Neural cell (in vitro differentiated cells): Measurements from ENCODE around the gene SKA2. TPM values are rescaled to one million over a fixed set of nuclear protein-coding genes. Genes with fewer than 3 reads are reported as not detected.

Experiments used
- H2AFZ ChIP-seq: fragments of 200-600, 300-800 bp; sonication (generic), shearing (Covaris generic); 2 replicates; pipeline ENCODE4 v1.6.0; 2014; ENCODE audit warnings: low read depth, mild to moderate bottlenecking, antibody characterized with exemption, low read length, moderate library complexity
- H3F3A ChIP-seq: fragments of 200-600 bp; shearing (Covaris generic); 2 replicates; pipeline ENCODE4 v1.6.1; 2016; ENCODE audit warnings: mild to moderate bottlenecking, moderate library complexity, mixed read lengths, antibody characterized with exemption, low read length; ENCODE audit not compliant: insufficient read depth, poor library complexity, severe bottlenecking
- H3K27ac ChIP-seq: fragments of 200-600, 300-800 bp; sonication (generic), shearing (Covaris generic); 2 replicates; pipeline ENCODE4 v1.5.1; 2014; ENCODE audit warnings: mild to moderate bottlenecking, low read length, moderate library complexity
- H3K27me3 ChIP-seq: fragments of 300-800, 200-600 bp; sonication (generic), shearing (Covaris generic); 2 replicates; pipeline ENCODE4 v1.6.0; 2014; ENCODE audit warnings: mild to moderate bottlenecking, low read depth, low read length, moderate library complexity; ENCODE audit not compliant: insufficient read depth
- H3K36me3 ChIP-seq: fragments of 300-800, 200-600 bp; sonication (generic), shearing (Covaris generic); 2 replicates; pipeline ENCODE4 v1.5.1; 2014; ENCODE audit warnings: mild to moderate bottlenecking, antibody characterized with exemption, low read length, moderate library complexity; ENCODE audit not compliant: insufficient read depth
- H3K4me2 ChIP-seq: fragments of 300-800, 200-600 bp; sonication (generic), shearing (Covaris generic); 2 replicates; pipeline ENCODE4 v1.6.0; 2014; ENCODE audit warnings: mild to moderate bottlenecking, low read length
- H3K4me3 ChIP-seq: fragments of 300-800, 200-600 bp; sonication (generic), shearing (Covaris generic); 2 replicates; pipeline ENCODE4 v1.5.1; 2014; ENCODE audit warnings: mild to moderate bottlenecking, low read length, moderate library complexity
- H3K79me2 ChIP-seq: fragments of 200-600 bp; shearing (Covaris generic); replicated peaks from 2 replicates; pipeline ENCODE4 v1.6.0; 2014; ENCODE audit warnings: mild to moderate bottlenecking, low read length, moderate library complexity; ENCODE audit not compliant: insufficient read depth
- H3K9ac ChIP-seq: fragments of 300-800, 200-600 bp; sonication (generic), shearing (Covaris generic); 2 replicates; pipeline ENCODE4 v1.6.1; 2016; ENCODE audit warnings: mild to moderate bottlenecking, low read length, mixed read lengths
- H3K9me2 ChIP-seq: fragments of 200-600 bp; shearing (Covaris generic); 2 replicates; pipeline ENCODE4 v1.6.1; 2016; ENCODE audit warnings: mild to moderate bottlenecking, low read length, mixed read lengths; ENCODE audit not compliant: insufficient read depth
- H3K9me3 ChIP-seq: fragments of 200-600, 300-800 bp; sonication (generic), shearing (Covaris generic); 2 replicates; pipeline ENCODE4 v1.6.1; 2016; ENCODE audit warnings: mild to moderate bottlenecking, mixed run types, low read length, moderate library complexity, mixed read lengths
- H4K20me1 ChIP-seq: fragments of 200-600 bp; shearing (Covaris generic); 2 replicates; pipeline ENCODE4 v1.6.1; 2016; ENCODE audit warnings: mild to moderate bottlenecking, mixed run types; ENCODE audit not compliant: insufficient read depth
- EP300 ChIP-seq: fragments of 450-650 bp; conservative IDR thresholded peaks from 2 replicates; pipeline ENCODE4 v1.6.1; 2014; ENCODE audit warnings: antibody characterized with exemption, mild to moderate bottlenecking, moderate library complexity; ENCODE audit not compliant: poor library complexity, severe bottlenecking
- EZH2 ChIP-seq: fragments of 200-600, 300-800 bp; shearing (Covaris generic), sonication (generic); IDR thresholded peaks from 2 replicates; pipeline ENCODE4 v1.6.1; 2014; ENCODE audit warnings: antibody characterized with exemption, low read length, borderline replicate concordance, mild to moderate bottlenecking; ENCODE audit not compliant: insufficient read depth, poor library complexity, severe bottlenecking
- MXI1 ChIP-seq: fragments of 450-650 bp; conservative IDR thresholded peaks from 2 replicates; pipeline ENCODE4 v1.6.1; 2014; ENCODE audit warnings: antibody characterized with exemption, mild to moderate bottlenecking; ENCODE audit not compliant: poor library complexity, severe bottlenecking
- POLR2AphosphoS5 ChIP-seq: IDR thresholded peaks from 2 replicates; pipeline ENCODE4 v1.6.1; 2012
- RAD21 ChIP-seq: fragments of 450-650 bp; conservative IDR thresholded peaks from 2 replicates; pipeline ENCODE4 v1.6.1; 2014; ENCODE audit warnings: antibody characterized with exemption, mild to moderate bottlenecking, moderate library complexity
- REST ChIP-seq: IDR thresholded peaks from 2 replicates; pipeline ENCODE4 v1.6.1; 2012; ENCODE audit warnings: borderline replicate concordance
- SMC3 ChIP-seq: fragments of 450-650 bp; conservative IDR thresholded peaks from 2 replicates; pipeline ENCODE4 v1.6.1; 2014; ENCODE audit warnings: antibody characterized with exemption, mild to moderate bottlenecking, moderate library complexity; ENCODE audit not compliant: poor library complexity
- TAF1 ChIP-seq: IDR thresholded peaks from 2 replicates; pipeline ENCODE4 v1.6.1; 2012; ENCODE audit warnings: low read depth
- polyA plus RNA-seq: library from polyadenylated mRNA; depleted of rRNA; stranded (reverse); fragments of >200 nt; gene quantifications from 2 replicates; pipeline ENCODE4 v1.2.3, GENCODE V29; 2014
- TF ChIP-seq, protein P1 (sequence below): fragments of 450-650 bp; IDR thresholded peaks from 2 replicates; pipeline ENCODE4 v1.5.1; 2014; ENCODE audit warnings: antibody characterized with exemption, mild to moderate bottlenecking, moderate library complexity; ENCODE audit not compliant: poor library complexity, severe bottlenecking

Gene SKA2
- polyA plus RNA-seq, 1 donor from 2014 or later = 336 TPM

GRCh38 chr17:59199398-59199797 lies 44.4 kb upstream of the SKA2 start:
- Histone ChIP-seq H3K9me3 (no peaks in the 10 kb centered on the region), H3K27ac (no peak overlapping the region), H3K27me3 (no peaks in the 10 kb centered on the region), H3K4me3 (no peak overlapping the region), H3K79me2 (no peaks in the 10 kb centered on the region), H2AFZ (no peak overlapping the region), H4K20me1 (no peaks in the 10 kb centered on the region), H3K9ac (no peak overlapping the region), H3K36me3 (no peaks in the 10 kb centered on the region), H3K4me2 (no peak overlapping the region), H3K9me2 (no peaks in the 10 kb centered on the region), H3F3A (no peaks in the 10 kb centered on the region)
- TF ChIP-seq MXI1 (no peak), REST (no peak), RAD21 (no peak), SMC3 (no peak), EP300 (no peak), TAF1 (no peak), POLR2AphosphoS5 (no peak), EZH2 (no peak)
- TF ChIP-seq, protein P1, sequence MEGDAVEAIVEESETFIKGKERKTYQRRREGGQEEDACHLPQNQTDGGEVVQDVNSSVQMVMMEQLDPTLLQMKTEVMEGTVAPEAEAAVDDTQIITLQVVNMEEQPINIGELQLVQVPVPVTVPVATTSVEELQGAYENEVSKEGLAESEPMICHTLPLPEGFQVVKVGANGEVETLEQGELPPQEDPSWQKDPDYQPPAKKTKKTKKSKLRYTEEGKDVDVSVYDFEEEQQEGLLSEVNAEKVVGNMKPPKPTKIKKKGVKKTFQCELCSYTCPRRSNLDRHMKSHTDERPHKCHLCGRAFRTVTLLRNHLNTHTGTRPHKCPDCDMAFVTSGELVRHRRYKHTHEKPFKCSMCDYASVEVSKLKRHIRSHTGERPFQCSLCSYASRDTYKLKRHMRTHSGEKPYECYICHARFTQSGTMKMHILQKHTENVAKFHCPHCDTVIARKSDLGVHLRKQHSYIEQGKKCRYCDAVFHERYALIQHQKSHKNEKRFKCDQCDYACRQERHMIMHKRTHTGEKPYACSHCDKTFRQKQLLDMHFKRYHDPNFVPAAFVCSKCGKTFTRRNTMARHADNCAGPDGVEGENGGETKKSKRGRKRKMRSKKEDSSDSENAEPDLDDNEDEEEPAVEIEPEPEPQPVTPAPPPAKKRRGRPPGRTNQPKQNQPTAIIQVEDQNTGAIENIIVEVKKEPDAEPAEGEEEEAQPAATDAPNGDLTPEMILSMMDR = no peak

DNA sequence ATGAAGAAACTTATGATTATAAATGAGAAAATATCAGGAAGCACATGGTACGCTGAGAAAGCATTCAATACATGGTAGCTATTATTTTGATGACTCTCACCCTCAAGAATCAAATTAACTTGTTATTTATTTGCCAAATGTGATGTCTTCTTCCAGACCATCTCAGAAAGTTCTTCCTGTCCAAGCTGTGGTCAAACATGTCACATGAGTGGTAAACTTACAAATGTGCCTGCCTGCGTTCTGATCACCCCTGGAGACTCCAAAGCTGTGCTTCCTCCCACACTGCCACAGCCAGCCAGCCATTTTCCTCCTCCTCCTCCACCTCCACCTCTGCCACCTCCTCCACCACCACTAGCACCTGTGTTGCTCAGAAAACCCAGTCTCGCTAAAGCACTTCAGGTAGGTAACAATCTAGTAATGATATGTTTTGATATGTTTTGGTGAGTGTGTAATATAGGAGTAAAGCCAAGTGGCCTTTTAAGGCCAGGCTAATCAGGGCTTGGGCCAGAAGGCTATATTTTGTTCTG lies 38.4 kb upstream of the SKA2 start:
- Histone ChIP-seq H3K4me3 (no peak overlapping the region), H3F3A (no peaks in the 10 kb centered on the region), H3K9me2 (no peaks in the 10 kb centered on the region), H3K79me2 (no peaks in the 10 kb centered on the region), H3K36me3 (no peaks in the 10 kb centered on the region), H3K27me3 (no peaks in the 10 kb centered on the region), H3K9ac (no peak overlapping the region), H2AFZ (no peak overlapping the region), H3K4me2 (no peak overlapping the region), H3K9me3 (no peaks in the 10 kb centered on the region), H4K20me1 (no peaks in the 10 kb centered on the region), H3K27ac (no peak overlapping the region)
- TF ChIP-seq REST = no peak
- no peak for TF ChIP-seq RAD21
- no peak for TF ChIP-seq EP300
- no peak for TF ChIP-seq MXI1
- TF ChIP-seq, protein P1 = no peak
- TF ChIP-seq EZH2 = no peak
- TF ChIP-seq SMC3 = no peak
- TF ChIP-seq TAF1 = no peak
- no peak for TF ChIP-seq POLR2AphosphoS5
